HG03575 (cell line): ENCODE measurements around the gene SUCNR1.
"Not testable (repeated sequence)": the region's sequence is repeated elsewhere in the genome, so short reads cannot be mapped to it uniquely, and the experiment has no call there.

Source experiments
- ATAC-seq: cut with Tn5 transposase; IDR thresholded peaks from one replicate; pipeline ENCODE4 v1.9.1; 2021; ENCODE audit not compliant: unreplicated experiment, insufficient number of reproducible peaks, low FRiP score; ENCODE audit errors: extremely low read depth

SUCNR1 gene, protein sequence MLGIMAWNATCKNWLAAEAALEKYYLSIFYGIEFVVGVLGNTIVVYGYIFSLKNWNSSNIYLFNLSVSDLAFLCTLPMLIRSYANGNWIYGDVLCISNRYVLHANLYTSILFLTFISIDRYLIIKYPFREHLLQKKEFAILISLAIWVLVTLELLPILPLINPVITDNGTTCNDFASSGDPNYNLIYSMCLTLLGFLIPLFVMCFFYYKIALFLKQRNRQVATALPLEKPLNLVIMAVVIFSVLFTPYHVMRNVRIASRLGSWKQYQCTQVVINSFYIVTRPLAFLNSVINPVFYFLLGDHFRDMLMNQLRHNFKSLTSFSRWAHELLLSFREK

DNA sequence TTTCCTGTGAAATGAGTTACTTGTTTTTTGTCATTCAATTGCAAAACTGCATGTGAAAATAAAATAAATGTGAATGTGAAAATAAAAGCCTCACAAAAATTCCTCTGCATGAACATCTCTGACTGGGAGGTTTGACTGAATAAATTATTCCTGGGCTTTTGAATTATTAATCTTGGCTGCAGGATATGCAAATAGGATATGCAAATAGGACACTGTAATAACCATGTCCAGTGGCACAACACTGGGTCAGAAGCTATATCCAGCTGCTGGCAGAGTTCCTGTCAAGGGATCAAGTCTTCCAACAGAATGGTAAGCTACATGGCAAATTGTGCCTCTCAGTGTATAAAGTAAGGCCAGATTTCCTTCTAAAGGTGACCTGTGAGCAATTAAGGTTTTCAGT, at the start of gene SUCNR1:
Gene SUCNR1 (plus strand): TSS at position 246 of the 400 bp plus-strand sequence. CDS start 6,250 bp downstream, outside the sequence.
- no peak for ATAC-seq

- ATAC-seq: no peak
Observed at GRCh38 chr3:151827816-151828215, 45.6 kb upstream of the SUCNR1 start.

GRCh38 chr3:151835751-151836525, 37.5 kb upstream of the SUCNR1 start:
- no peak for ATAC-seq

DNA sequence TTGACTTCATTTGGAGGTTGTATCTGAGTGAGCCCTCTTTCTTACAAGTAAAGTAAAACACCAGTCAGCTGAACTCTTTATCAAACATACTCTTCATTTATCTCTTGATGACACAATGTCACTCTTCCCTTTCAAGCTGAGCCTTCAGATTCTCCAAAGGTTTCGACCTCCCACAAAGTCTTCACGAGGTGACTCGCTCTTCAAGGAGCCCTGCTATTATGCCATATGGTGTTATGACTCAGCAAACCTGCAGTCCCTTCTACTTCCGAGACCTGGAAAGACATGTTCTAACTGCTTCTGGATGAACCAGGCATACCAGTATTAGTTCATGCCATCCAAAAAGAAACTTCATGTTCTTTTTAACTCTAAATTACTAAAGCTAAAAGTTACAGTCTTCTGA, 36.4 kb upstream of the SUCNR1 start:
- ATAC-seq: no peak

- ATAC-seq: no peak
Observed at GRCh38 chr3:151838574-151839312, 34.7 kb upstream of the SUCNR1 start.

DNA sequence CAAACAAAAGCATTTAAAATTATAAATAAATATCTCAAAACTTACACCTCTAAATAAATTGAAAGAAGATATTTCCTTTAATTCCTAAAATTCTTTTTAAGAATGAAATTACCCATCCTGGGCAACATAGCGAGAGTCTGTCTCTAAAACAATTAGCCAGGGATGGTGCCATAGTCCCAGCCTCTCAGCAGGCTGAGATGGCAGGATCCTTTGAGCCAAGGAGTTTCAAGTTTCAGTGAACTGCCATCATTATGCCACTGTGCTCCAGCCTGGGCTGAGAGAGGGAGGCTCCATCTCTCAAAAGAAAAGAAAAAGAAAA, 34.2 kb upstream of the SUCNR1 start:
- ATAC-seq: no peak

DNA sequence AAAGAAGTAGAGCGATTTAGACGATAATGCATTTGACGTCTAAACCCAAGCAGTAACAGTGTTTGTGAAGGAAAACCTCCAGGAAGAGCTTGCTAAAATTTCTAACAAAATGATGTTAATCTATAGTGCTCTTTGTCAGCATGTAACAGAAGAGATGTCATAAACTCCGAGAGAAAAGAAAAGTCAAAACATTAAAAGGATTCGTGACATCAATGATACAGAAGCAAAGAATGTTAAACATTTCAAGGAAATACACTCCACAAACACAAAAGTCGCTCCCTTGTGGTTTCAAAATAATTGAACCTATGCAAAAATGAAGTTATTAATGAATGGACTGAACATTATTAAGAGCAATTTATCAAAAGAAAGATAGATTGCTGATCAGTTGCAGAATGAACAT, 31.6 kb upstream of the SUCNR1 start:
- no peak for ATAC-seq

DNA sequence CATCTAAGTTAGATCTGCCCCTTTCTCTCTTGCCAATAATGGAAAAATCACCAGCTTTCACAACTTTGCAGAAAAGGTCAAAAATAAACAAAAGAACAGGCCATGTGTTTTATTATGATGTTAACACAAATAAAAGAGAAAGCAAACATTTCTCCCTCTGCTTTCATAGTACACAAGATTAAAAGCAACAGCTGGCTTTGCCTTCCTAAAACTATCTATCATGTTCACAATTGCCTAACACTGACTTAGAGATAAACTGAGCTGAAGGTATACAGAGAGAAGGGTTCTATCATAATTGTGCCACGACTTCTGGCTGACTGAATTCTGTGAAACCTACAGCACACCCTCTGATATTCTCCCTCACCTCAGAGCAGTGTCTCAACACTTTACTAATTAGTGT, 30.2 kb upstream of the SUCNR1 start:
- no peak for ATAC-seq

DNA sequence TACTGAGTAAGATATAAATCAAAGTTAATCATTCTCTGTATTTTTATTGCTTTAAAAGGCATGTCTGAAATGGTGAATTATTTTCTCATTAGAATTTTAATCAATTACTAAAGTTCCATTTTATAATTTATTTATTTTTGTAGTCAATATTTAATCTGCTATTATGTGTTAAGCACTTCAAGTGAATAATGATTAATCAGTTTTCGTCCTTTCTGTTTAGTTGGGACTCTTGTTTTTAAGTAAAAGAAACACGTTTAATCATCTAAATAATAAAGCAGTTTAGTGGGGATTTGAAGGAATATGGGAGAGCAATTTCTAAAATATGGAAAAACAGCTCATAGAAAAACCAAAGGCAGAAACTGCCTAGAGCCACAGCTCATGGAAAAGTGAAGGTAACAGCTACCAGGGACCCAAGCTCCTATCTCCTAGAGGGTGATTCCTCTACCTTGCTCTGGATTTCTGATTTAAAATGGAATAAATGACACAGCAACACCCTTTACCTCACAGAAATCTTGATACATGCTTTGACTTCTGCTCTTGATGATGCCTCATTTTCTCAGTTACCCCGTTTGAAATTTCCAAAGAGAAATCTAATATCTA, 28.0 kb upstream of the SUCNR1 start:
- no peak for ATAC-seq

GRCh38 chr3:151850065-151850464, 23.4 kb upstream of the SUCNR1 start:
- ATAC-seq: not testable (repeated sequence)

GRCh38 chr3:151852074-151852811, 21.2 kb upstream of the SUCNR1 start:
- no peak for ATAC-seq

DNA sequence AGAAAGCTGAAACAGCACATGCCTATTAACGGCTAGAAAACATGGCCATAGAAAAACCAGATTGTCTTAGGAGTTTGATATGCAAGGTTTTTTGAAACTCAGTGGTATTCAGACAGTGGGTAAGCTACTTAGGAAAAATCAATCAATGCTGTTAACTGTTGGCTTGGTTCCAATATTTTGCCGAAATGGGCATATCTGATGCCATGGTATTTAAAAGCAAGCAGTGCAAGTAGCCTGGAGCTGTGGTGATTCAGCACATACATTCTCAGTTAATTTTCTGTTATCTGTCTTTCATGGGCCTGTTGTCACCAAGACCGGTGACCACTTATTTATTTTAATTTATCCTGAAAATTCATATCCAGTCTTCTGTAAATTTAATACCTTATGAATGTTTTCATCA, 17.3 kb upstream of the SUCNR1 start:
- no peak for ATAC-seq

DNA sequence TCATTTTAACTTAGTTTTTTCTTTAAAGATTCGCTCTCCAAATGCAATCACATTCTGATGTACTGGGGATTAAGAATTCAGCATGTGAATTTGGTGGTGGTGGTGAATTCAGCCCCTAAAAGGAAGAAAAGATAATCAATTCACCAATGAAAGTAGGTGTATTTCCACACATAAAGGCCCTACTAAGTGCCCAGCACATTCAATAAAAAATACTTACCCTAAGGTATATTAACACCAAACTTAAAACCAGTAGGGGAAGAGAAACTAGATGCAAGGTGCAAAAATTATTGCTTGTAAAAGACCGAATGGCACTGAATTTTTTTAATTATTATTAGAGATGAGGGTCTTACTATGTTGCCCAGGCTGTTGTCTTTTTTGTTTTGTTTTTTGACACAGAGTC, 16.8 kb upstream of the SUCNR1 start:
- no peak for ATAC-seq

DNA sequence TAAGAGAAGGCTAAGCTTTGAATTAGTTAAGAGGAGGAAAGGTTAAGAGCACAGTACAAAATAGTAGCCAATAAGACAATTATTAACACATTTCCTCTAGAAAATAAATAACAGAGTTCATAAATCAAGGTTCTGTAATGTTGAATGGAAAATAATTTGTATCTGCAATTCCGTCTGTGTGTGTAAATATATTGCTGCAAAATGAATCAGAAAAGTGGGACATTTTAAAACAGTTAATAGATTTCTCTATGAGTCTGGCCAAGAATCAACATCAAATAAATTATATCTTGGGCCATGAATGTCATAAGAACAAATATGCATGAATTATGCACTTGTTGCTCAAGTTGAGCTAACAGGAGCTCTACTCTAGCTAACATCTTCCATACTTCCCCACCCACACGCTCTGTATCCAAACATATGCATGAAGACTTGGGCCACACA, 14.2 kb upstream of the SUCNR1 start:
- ATAC-seq: no peak

DNA sequence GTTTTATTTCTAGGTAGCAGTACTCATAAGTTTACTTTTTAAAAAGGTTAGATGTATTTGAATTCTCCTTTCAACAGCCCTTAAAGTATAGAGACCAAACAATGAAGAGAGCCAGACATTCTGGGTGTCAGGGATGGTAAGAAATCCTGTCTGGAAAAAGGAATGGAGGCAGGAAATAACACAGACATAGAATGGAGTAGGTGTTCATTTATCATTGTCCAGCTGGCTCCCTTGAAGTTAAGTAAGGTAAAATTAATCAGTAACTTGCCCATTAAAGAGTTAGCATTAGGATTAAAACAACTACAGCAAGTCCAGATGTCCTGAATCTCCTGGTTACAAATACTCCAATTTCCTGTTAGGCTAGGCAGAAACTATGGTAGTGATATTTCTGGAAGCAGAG, 13.5 kb upstream of the SUCNR1 start:
- ATAC-seq: no peak

DNA sequence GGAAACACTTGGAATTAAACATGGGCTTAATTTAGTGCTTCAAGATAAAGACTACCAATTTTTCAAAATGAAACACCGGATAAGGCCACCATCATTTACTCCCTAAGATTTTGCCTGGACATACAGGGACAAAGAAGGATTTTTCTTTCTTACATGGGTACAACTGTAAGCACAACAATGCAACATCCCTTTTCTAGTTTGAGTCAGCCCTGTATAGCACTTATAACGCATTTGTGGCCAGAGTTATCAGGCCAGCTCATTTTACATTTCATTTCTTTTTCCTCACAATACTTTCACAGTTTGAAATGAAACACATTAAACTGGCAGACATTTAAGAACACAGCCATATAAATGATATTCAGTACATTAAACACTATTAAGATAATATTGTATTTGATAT, 9.8 kb upstream of the SUCNR1 start:
- ATAC-seq: no peak

GRCh38 chr3:151864423-151865101, 8.9 kb upstream of the SUCNR1 start:
- no peak for ATAC-seq

DNA sequence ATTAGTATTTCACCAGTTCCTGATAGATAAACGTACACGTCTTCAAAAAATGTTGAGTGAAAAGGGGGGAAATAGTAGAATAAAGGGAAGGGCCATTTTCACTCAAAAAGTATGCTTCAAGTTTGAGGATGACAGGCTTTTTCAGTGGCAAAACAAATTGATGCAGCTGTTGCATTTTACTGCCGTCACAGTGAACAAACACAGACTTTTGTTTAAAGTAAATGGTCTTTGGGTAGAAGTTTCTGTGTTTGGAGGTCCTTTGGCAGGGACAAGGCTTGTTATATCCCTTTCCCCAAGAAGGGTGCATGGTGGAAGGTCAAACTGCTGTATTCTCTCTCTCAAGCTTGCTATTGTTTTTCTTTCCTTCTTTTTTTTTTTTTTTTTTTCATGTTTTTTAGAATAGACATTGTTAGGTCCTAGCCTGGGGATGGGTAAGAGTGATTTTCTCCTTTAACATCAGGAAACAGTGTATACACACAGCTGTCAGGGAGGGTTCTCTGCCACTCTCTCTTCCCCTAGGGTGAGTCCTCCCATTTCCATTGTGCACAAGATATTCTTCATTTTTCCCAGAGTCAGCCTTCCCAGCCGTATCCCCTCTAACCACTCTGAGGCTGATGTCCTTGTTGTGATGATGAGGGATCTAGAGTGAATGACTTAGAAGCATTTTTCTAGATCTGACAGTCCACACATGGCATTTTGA, 6.6 kb upstream of the SUCNR1 start:
- no peak for ATAC-seq
